B cell (primary cell): ENCODE data around the gene NPFF. TPM values are rescaled to one million over a fixed set of nuclear protein-coding genes. Genes with fewer than 3 reads are reported as not detected.

Experiments
- ATAC-seq: fragments of 200-7000 bp; cut with Tn5 transposase; one replicate; pipeline ENCODE4 v1.10.0; 2021; ENCODE audit warnings: low read depth, mild to moderate bottlenecking, moderate number of reproducible peaks, moderate library complexity
- CTCF ChIA-PET: fragments of 350-600 bp; sonication (Branson Sonifier 250); formaldehyde crosslinking; loops from one replicate; lab custom pipeline; 2021; ENCODE audit warnings: antibody characterized with exemption, inconsistent platforms; lab: Charles Lee
- POLR2A ChIA-PET: fragments of 350-600 bp; sonication (Branson Sonifier 250); formaldehyde crosslinking; loops from one replicate; lab custom pipeline; 2021; ENCODE audit warnings: antibody characterized with exemption; lab: Charles Lee
- DNase-seq: peaks from one replicate; pipeline ENCODE4 v3.0.0; 2013
- H2AFZ ChIP-seq: 2 replicates; pipeline ENCODE4 v1.6.1; 2012; ENCODE audit warnings: mild to moderate bottlenecking, low read depth, low read length; ENCODE audit not compliant: insufficient read depth, poor library complexity, severe bottlenecking
- H3K27ac ChIP-seq, 2 donors: 1 replicate in 1 of 2; 2 replicates in 1 of 2; pipeline ENCODE4 v1.5.1; 2012 to 2013; ENCODE audit warnings: low read length in 2 of 2, mild to moderate bottlenecking in 2 of 2, moderate library complexity in 1 of 2
- H3K27me3 ChIP-seq, 4 experiments: fragments of 200-600 bp in 1 of 4; sonication (generic) in 1 of 4; replicated peaks in 1 of 4; 1 replicate in 2 of 4; 2 replicates in 2 of 4; pipeline versions ENCODE4 v1.6.1 to v1.7.0; 2013 to 2016; ENCODE audit warnings: low read length in 3 of 4, mild to moderate bottlenecking in 2 of 4, mixed read lengths in 1 of 4, moderate library complexity in 1 of 4; ENCODE audit not compliant: insufficient read depth in 4 of 4, control insufficient read depth in 3 of 4; ENCODE audit errors: control extremely low read depth in 1 of 4
- H3K36me3 ChIP-seq, 2 experiments: replicated peaks in 1 of 2; 1 replicate in 1 of 2; 2 replicates in 1 of 2; pipeline versions ENCODE4 v1.6.1 to v1.7.1; 2013; ENCODE audit warnings: low read length in 1 of 2; ENCODE audit not compliant: insufficient read depth in 2 of 2, control insufficient read depth in 1 of 2; ENCODE audit errors: control extremely low read depth in 1 of 2, extremely low read depth in 1 of 2
- H3K4me1 ChIP-seq, 2 donors: fragments of 200-600 bp in 1 of 2; sonication (generic) in 1 of 2; 1 replicate in 1 of 2; 2 replicates in 1 of 2; pipeline versions ENCODE4 v1.5.1 to v1.6.1; 2013 to 2017; ENCODE audit warnings: low read length in 2 of 2; ENCODE audit not compliant: control insufficient read depth in 2 of 2, insufficient read depth in 2 of 2
- H3K4me2 ChIP-seq: replicated peaks from 2 replicates; pipeline ENCODE3; 2012; ENCODE audit warnings: mild to moderate bottlenecking, low read depth, low read length; ENCODE audit not compliant: poor library complexity, severe bottlenecking
- H3K4me3 ChIP-seq, 5 experiments: fragments of 200-600 bp in 1 of 5; sonication (generic) in 1 of 5; 1 replicate in 3 of 5; 2 replicates in 2 of 5; pipeline versions ENCODE4 v1.5.1 to v1.7.0; 2011 to 2016; ENCODE audit warnings: low read length in 4 of 5, mild to moderate bottlenecking in 4 of 5, low read depth in 2 of 5, control low read depth in 1 of 5, moderate library complexity in 1 of 5; ENCODE audit not compliant: insufficient read depth in 1 of 5; ENCODE audit errors: control extremely low read depth in 1 of 5, extremely low read depth in 1 of 5
- H3K79me2 ChIP-seq: fragments of 200-600 bp; sonication (generic); one replicate; pipeline ENCODE4 v1.6.0; 2016; ENCODE audit warnings: low read length; ENCODE audit not compliant: control insufficient read depth, insufficient read depth
- H3K9ac ChIP-seq: fragments of 200-600 bp; sonication (generic); 2 replicates; pipeline ENCODE4 v1.6.1; 2017; ENCODE audit warnings: mild to moderate bottlenecking, low read length, moderate library complexity
- H3K9me3 ChIP-seq, 3 donors: one replicate each; pipeline versions ENCODE4 v1.6.1 to v1.7.1; 2013; ENCODE audit warnings: low read length in 2 of 3; ENCODE audit not compliant: control insufficient read depth in 2 of 3, insufficient read depth in 1 of 3; ENCODE audit errors: control extremely low read depth in 1 of 3
- H4K20me1 ChIP-seq: 2 replicates; pipeline ENCODE4 v1.6.0; 2012; ENCODE audit warnings: mild to moderate bottlenecking, low read length; ENCODE audit not compliant: insufficient read depth, control insufficient read depth, poor library complexity, severe bottlenecking
- H3K27ac Mint-ChIP-seq: one replicate; pipeline ENCODE4 v1.8.0; 2021; ENCODE audit warnings: mixed read lengths
- H3K27me3 Mint-ChIP-seq: one replicate; pipeline ENCODE4 v1.8.0; 2021; ENCODE audit warnings: mixed read lengths
- H3K4me1 Mint-ChIP-seq: one replicate; pipeline ENCODE4 v1.8.0; 2021; ENCODE audit warnings: mixed read lengths
- H3K4me3 Mint-ChIP-seq: one replicate; pipeline ENCODE4 v1.8.0; 2021; ENCODE audit warnings: mixed read lengths
- H3K9me3 Mint-ChIP-seq: one replicate; pipeline ENCODE4 v1.8.0; 2022; ENCODE audit warnings: mixed read lengths; ENCODE audit not compliant: insufficient read depth
- EZH2 ChIP-seq: IDR thresholded peaks from 2 replicates; pipeline ENCODE4 v1.6.1; 2012; ENCODE audit warnings: borderline replicate concordance, low read depth, mild to moderate bottlenecking, moderate library complexity, low read length; ENCODE audit not compliant: insufficient read depth, poor library complexity, severe bottlenecking
- WGBS: methylation state at CpG from one replicate; pipeline ENCODE4 v1.1.5; 2013; ENCODE audit warnings: missing lambda C conversion rate; ENCODE audit not compliant: insufficient coverage; 5-methylcytosine and 5-hydroxymethylcytosine counted together
- intact Hi-C: fragments of 100-400 bp; cut with micrococcal nuclease; formaldehyde crosslinking; loops from one replicate; pipeline ENCODE4 v1.10.0; 2022
- polyA plus RNA-seq: library from polyadenylated mRNA; depleted of rRNA; stranded (reverse); fragments of >200 nt; gene quantifications from 2 replicates; pipeline ENCODE4 v1.2.3, GENCODE V29; 2012
- total RNA-seq, 2 donors: library from RNA; stranded (reverse); fragments of 120-200 nt in 1 of 2; gene quantifications; 1 replicate in 1 of 2; 2 replicates in 1 of 2; pipeline versions ENCODE4 v1.2.3 to v1.2.4, GENCODE V29; 2013 to 2022
- TF ChIP-seq, protein P1 (sequence below): fragments of 200-600 bp; IDR thresholded peaks from one replicate; pipeline ENCODE4 v1.8.0; 2022; ENCODE audit warnings: antibody characterized with exemption, mild to moderate bottlenecking

The NPFF gene
- total and polyA plus RNA-seq, 2 donors (not counting 1 experiment from before 2014, with no cell fraction given), result 0.34 TPM; not detected in 1

DNA sequence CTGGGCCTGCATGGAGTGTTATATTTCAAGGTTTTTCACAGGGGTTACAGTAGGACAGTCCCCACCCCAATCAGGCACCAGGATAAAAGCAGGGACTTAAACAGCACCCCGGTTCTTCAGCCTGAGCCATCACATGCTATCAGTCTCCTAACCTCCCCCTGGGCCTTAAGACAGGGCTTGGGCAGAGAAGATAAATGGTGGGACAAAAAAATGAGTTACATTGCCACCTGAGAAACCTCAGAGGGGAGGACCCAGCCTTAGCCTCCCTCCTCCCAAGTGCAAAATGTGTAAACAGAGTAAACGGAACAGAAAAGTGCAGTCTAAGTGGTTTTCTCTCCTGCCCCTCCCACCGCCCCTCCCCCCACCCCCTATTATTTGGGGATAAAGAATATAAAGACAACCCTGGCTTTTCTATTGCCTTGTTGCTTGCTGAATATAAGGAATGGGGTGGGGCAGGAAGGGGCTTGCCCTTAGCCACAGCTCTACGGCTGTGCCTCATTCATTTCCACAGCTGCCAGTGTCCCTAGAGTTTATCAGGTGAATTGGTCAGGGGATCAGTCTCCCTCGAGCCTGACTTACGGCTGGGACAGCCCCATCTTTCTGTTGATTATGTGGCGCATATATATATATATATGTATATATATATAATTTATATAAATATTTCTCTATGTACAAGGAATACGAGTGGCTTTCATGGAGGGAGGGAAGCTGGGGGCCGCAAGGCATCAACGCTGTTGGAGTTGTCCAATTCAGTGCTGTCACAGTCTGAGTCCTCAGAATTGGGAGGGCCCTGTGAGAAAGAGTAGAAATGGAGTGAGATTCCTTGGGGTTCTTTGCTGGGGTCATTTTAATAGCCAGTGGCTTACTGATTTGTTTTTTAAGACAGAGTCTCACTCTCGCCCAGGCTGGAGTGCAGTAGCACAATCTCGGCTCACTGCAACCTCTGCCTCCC is 26.5 kb downstream of the NPFF start:
- H3K27me3 ChIP-seq, result no peaks in the 10 kb centered on the region
- no peaks in the 10 kb centered on the region for H3K4me1 ChIP-seq
- ChIA-PET POLR2A (interaction anchor here (0.6 to 1.3 kb wide), 2 partner anchors 20 to 181 kb away, joined by 3 read pairs; partner anchors contain the start of gene TARBP2), CTCF (interaction anchor here (0.7 to 3.6 kb wide), 5 partner anchors 11 to 157 kb away, joined by 3 to 29 read pairs (median 4); no protein-coding TSS in a partner anchor)
- Mint-ChIP-seq H3K27ac (no peak overlapping the region), H3K4me3 (no peak overlapping the region), H3K27me3 (no peaks in the 10 kb centered on the region), H3K9me3 (no peaks in the 10 kb centered on the region), H3K4me1 (peaks cover 4% of the 10 kb centered on the region)
- DNase-seq (no peak), ATAC-seq (no peak)
- H2AFZ ChIP-seq, result no peak overlapping the region
- H3K9ac ChIP-seq, result no peak overlapping the region
- H3K4me2 ChIP-seq, result no peak overlapping the region
- H3K79me2 ChIP-seq, result peaks cover 3% of the 10 kb centered on the region
- H4K20me1 ChIP-seq, result peaks cover 70% of the 10 kb centered on the region
- intact Hi-C loops, result no loop called here
- no peak overlapping the region for H3K27ac ChIP-seq
- peaks cover 0 to 67% of the 10 kb centered on the region in 2 experiments for H3K36me3 ChIP-seq
- H3K9me3 ChIP-seq, result no peaks in the 10 kb centered on the region
- TF ChIP-seq EZH2, result no peak
- TF ChIP-seq, protein P1, sequence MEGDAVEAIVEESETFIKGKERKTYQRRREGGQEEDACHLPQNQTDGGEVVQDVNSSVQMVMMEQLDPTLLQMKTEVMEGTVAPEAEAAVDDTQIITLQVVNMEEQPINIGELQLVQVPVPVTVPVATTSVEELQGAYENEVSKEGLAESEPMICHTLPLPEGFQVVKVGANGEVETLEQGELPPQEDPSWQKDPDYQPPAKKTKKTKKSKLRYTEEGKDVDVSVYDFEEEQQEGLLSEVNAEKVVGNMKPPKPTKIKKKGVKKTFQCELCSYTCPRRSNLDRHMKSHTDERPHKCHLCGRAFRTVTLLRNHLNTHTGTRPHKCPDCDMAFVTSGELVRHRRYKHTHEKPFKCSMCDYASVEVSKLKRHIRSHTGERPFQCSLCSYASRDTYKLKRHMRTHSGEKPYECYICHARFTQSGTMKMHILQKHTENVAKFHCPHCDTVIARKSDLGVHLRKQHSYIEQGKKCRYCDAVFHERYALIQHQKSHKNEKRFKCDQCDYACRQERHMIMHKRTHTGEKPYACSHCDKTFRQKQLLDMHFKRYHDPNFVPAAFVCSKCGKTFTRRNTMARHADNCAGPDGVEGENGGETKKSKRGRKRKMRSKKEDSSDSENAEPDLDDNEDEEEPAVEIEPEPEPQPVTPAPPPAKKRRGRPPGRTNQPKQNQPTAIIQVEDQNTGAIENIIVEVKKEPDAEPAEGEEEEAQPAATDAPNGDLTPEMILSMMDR, result no peak
- H3K4me3 ChIP-seq, result no peak overlapping the region
- 100% methylated on average over 6 of the region's 12 CpGs for WGBS

DNA sequence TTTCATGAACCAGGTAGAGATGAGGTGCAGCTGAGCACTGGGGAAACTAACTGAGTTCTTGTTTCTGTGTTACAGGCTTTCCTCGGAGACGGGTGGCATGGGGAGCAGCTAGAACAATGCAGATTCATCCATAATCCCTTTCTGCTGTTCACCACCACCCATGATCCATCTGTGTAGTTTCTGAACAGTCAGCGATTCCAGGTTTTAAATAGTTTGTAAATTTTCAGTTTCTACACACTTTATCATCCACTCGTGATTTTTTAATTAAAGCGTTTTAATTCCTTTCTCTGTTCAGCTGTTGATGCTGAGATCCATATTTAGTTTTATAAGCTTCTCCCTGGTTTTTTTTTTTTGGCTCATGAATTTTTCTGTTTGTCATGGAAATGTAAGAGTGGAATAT is 28.0 kb downstream of the NPFF start:
- DNase-seq, result no peak
- H3K36me3 ChIP-seq, result peaks cover 2 to 75% of the 10 kb centered on the region in 2 experiments
- H3K9ac ChIP-seq, result no peak overlapping the region
- no peaks in the 10 kb centered on the region for H3K9me3 ChIP-seq
- TF ChIP-seq, protein P1, result no peak
- no peak for TF ChIP-seq EZH2
- peaks cover 85% of the 10 kb centered on the region for H4K20me1 ChIP-seq
- H3K79me2 ChIP-seq, result peaks cover 12% of the 10 kb centered on the region
- no peak overlapping the region for H2AFZ ChIP-seq
- ChIA-PET POLR2A (interaction anchor here (0.6 kb wide), 1 partner anchor 147 kb away, joined by 3 read pairs; the partner anchor contains the start of gene ATF7), CTCF (interaction anchor here (0.6 to 3.9 kb wide), 4 partner anchors 13 to 40 kb away, joined by 3 to 22 read pairs (median 4); partner anchors contain the start of gene NPFF)
- H3K27me3 ChIP-seq, result no peaks in the 10 kb centered on the region
- H3K4me2 ChIP-seq, result no peak overlapping the region
- no peak for ATAC-seq
- no peaks in the 10 kb centered on the region for H3K27me3 Mint-ChIP-seq
- no CpG with 5 or more reads among the region's 5 CpGs for WGBS
- intact Hi-C loops, result no loop called here
- no peak overlapping the region for H3K27ac Mint-ChIP-seq
- no peaks in the 10 kb centered on the region for H3K9me3 Mint-ChIP-seq
- H3K4me1 ChIP-seq, result no peaks in the 10 kb centered on the region
- H3K27ac ChIP-seq, result peak overlapping the region in 1 of 2 donors; percentile 31
- peaks cover 7% of the 10 kb centered on the region for H3K4me1 Mint-ChIP-seq
- no peak overlapping the region for H3K4me3 Mint-ChIP-seq
- H3K4me3 ChIP-seq, result no peak overlapping the region
